Measurements from ENCODE around the gene ZNF346. TPM values are rescaled to one million over a fixed set of nuclear protein-coding genes. Genes with fewer than 3 reads are reported as not detected.
A peak's percentile ranks its signal among the peaks of the same experiment; 100 is the strongest.

Gene ZNF346
- total RNA-seq, 1 donor from 2014 or later, result 24.8 TPM

GRCh38 chr5:177123789-177124485, 101.4 kb downstream of the ZNF346 start:
- no peak for DNase-seq

- DNase-seq, result no peak
Measured at GRCh38 chr5:177124486-177124991, 102.0 kb downstream of the ZNF346 start.

DNA sequence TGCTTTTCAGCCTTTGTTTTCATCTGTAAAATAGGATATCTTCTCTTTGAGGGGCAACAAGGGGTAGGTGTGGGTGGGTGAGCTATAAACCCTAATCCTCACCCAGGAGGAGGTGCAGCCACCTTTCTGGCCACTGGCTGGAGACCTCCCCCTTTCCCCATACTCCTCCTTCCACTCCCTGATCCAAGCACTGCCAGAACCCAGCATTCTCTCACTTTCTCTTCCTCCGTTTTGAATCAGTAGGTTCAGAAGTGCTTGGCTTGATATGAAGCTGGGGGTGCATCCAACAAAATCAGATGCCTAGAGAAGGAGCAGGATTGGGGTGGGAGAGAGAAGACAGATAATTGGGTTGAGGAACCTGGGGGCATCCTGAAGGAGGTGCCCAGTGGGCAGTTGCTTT, 104.3 kb downstream of the ZNF346 start:
- DNase-seq, result no peak

- DNase-seq, result peak; percentile 57
Measured at GRCh38 chr5:177128551-177128981, 106.1 kb downstream of the ZNF346 start.

GRCh38 chr5:177130211-177131018, 107.9 kb downstream of the ZNF346 start:
- DNase-seq, result peak; percentile 66

Other genes with a start within 250 kb of the ZNF346 start
- 0.34 and 1.5 TPM in 2 replicates for gene UNC5A, start 212.1 kb upstream of the ZNF346 start, total RNA-seq
- not detected in 2 replicates for gene HK3, start 123.3 kb upstream of the ZNF346 start, total RNA-seq
- gene UIMC1, start 15.9 kb upstream of the ZNF346 start, total RNA-seq, result 61.8 and 73.5 TPM in 2 replicates
- gene FGFR4, start 64.2 kb downstream of the ZNF346 start, total RNA-seq, result 2.6 and 8.1 TPM in 2 replicates
- gene NSD1, start 111.1 kb downstream of the ZNF346 start, total RNA-seq, result 48.7 and 64.7 TPM in 2 replicates